HG03354 (cell line): ENCODE results near the gene CRX.
"Not testable (repeated sequence)": the region's sequence is repeated elsewhere in the genome, so short reads cannot be mapped to it uniquely, and the experiment has no call there.

Experiments
- ATAC-seq: cut with Tn5 transposase; IDR thresholded peaks from one replicate; pipeline ENCODE4 v1.9.1; 2021; ENCODE audit warnings: mild to moderate bottlenecking; ENCODE audit not compliant: unreplicated experiment, poor library complexity, severe bottlenecking

CRX gene

DNA sequence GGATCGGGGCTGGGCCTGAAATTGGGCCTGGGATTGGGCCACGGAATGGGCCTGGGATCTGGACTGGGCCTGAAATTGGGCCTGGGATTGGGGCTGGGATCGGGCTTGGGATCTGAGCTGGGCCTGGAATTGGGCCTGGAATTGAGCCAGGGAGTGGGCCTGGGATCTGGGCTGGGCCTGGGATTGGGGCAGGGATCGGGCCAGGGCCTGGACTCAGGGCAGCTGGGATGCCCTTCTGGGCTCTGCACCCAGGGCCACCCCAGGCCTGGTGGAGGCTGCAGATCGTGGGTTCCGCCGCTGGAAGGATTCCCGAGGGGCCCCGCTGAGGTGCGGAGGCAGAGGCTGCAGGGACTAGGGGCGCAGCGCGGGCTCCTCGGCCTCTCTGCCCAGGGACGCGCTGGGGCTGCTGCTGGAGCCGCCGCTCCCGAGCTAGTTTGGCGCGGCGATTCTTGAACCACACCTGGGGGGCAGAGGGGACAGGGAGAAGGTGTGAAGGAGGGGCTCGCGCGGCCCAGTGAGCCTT, 19.2 kb upstream of the CRX start:
- no peak for ATAC-seq

DNA sequence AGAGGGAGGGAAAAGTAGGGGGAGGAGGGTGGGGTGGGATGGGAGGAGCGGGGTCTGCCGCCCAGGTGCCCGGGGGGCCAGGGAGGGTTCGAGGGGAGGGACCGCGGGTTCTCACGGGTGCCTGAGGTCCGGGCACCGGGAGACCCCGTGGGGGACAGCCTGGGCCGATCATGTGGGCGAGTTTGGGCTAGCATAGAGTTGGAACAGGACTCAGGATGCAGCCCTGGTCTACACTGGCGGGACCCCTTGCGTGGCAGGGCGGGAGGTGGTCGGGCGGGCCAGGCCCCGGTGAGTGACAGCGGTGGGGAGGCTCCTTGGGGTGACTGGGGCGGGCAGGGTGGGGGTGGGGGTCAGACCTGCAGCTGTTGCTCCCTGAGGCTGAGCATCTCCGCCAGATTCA, 18.6 kb upstream of the CRX start:
- ATAC-seq: not testable (repeated sequence)

DNA sequence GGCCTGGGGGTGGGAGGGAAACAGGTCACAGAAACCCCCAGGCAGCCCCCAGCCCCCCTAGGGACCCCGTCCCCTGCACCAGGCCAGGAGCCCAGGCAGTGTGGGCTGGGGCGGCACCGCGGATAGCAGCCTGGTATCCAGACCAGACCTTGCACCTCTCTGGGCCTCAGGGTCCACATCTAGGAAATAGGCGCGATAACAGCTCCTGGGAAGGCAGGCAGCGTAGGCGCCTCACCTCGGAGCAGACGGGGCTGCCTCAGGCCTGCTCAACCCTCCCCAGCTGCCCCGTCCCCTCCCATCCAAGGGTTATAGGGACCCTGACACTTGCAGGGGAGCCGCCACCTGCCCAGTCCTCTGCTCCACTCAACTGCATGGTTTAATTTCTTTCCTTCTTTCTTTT, 18.1 kb upstream of the CRX start:
- not testable (repeated sequence) for ATAC-seq

DNA sequence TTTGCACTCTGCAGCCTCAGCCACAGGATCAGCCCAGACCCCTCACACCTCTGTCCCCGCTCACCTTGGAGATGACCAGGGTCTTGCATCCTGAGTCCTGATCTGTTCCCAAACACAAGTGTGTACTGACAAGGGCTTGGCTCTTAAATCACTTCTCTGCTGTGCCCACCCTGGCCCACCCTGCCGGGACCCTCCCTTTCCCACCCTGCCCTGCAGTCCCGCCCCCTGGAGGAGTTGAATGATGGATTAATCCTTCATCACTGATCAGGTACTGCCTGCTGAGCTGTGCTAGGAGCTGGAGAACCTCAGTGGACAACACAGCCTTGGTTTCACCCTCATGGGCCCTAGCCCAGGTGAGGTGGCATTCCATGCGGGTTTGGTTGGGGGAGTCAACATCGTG, 17.3 kb upstream of the CRX start, which contains the start of gene TPRX1:
Gene TPRX1, minus strand, starts transcription at position 101 of the 400 bp plus-strand sequence. Its CDS starts 12 bp downstream, at position 89.
- not testable (repeated sequence) for ATAC-seq

DNA sequence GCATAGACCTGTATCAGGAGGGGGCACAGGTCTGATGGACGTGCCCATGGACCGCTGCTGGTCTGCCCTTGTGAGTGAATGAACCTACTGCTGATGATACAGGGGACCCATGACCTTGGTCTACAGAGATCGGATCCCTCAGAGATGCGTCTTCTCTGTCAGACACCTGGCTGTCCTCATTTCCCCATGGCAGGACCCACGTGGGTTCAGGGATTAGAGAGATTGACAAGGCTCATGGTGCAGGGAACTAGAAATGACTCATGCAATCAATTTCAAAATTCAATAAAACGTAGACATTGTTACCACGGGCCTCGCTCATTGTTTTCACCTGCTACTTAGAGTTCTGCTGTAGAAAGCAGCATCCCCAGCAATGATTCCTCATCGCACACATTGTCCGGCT, 16.4 kb upstream of the CRX start:
- ATAC-seq: no peak

DNA sequence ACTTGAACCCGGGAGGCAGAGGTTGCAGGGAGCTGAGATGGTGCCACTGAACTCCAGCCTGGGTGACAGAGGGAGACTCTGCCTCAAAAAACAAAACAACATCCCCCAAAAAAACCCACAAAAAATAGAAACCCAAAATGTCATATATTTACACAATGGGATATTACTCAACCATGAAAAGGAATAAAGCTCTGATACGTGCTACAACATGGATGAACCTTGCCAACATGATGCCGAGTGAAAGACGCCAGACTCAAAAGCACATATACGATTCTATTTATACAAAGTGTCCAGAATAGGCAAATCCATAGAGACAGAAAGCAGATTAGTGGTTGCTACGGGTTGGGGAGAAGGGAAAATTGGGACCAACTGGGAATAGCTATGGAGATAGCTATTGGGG, 15.3 kb upstream of the CRX start:
- no peak for ATAC-seq

DNA sequence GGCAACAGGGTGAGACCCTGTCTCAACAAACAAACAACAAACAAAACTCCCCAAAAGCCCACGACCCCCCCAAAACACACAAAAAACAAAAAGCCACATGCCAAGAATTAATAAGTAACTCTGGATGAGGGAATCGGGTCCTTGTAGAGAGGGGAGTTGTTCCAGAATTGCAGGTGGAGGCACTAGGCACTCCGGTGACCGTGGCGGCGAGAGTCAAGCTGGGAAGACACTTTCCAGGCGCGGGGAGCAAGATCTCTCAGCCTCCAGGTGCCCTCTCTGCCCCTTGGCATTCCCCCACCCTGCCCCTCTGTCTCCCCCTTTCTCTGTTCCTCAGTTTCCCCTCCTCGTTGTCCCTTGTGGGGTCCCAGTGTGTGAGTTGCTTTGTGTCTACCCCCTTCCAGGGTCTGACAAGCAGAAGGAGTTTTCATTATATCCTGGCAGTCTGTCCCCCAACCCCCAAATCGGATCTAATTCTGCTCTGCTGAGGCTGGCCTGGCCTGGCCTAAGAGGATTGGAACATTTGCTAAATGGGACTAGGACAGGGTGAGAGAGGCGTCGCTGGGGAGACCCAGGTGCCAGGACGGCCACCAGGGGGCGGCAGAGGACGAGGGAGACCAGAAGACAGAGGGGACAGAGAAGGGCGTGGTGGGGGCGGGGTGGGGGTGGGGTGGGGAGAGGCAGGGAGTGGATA, 8.3 kb upstream of the CRX start:
- no peak for ATAC-seq

DNA sequence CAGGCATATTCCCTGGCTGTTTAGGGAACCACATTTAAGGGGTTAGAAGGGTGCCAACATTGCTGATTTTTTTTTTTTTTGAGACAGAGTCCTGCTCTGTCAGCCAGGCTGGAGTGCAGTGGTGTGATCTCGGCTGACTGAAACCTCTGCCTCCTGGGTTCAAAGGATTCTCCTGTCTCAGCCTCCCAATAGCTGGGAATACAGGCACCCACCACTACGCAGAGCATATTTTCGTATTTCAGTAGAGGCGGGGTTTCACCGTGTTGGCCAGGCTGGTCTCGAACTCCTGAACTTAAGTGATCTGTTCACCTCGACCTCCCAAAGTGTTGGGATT, 7.8 kb upstream of the CRX start:
- no peak for ATAC-seq

DNA sequence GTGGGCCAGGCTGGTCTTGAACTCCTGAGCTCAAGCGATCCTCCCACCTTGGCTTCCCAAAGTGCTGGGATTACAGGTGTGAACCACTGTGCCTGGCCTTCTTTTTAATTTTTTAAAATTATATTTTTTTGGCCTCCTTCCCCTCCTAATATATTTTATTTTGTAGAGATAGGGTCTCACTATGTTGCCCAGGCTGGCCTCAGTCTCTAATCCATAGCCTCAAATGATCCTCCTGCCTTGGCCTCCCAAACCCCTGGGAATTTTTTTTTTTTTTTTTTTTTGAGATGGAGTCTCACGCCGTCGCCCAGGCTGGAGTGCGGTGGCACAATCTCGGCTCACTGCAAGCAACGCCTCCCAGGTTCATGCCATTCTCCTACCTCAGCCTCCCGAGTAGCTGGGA, 5.5 kb upstream of the CRX start:
- not testable (repeated sequence) for ATAC-seq

DNA sequence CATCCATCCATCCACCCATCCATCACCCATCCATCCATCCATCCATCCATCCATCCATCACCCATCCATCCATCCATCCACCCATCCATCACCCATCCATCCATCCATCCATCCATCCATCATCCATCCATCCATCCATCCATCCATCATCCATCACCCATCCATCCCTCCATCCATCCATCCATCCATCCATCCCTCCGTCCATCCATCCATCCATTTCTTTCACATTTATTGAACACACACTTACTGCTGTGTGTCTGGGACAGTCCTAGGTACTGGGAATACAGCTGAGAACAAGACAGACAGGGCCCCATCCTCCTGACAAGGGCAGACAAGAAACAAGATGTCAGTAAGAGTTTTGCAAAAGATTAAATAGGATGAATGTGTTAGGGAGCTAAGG, 3.5 kb upstream of the CRX start:
- not testable (repeated sequence) for ATAC-seq

DNA sequence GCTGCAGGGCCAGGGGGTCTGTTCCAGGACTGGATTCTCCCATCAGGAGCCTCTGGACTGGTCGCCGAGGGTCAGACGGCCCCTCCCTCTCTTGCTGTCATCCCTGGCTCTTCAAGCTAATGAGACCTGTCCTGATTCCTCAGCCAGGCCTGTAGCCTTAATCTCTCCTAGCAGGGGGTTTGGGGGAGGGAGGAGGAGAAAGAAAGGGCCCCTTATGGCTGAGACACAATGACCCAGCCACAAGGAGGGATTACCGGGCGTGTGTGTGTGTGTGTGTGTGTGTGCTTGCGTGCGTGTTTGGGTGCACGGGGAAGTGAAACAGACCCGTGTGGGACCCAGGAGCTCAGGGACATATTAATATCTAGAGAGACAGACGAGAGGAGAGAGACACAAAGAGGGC, 1.9 kb upstream of the CRX start:
- ATAC-seq: no peak

DNA sequence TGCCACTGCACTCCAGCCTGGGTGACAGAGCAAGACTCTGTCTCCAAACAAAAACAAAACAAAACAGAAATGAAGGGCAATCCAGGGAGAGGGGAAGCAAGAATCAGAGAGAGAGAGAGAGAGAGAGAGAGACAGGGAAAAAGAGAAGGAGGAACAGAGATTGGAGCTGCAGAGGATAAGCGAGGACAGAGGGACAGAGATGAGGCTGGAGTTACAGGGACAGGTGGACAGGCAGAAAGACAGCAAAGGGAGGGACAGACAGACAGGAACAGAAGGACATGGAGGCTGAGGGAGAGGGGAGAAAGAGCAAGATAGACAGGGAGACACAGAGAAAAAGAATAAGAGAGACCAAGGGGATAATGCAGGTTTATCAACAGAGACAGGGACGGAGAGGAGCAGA, 1.3 kb upstream of the CRX start:
- ATAC-seq: no peak

DNA sequence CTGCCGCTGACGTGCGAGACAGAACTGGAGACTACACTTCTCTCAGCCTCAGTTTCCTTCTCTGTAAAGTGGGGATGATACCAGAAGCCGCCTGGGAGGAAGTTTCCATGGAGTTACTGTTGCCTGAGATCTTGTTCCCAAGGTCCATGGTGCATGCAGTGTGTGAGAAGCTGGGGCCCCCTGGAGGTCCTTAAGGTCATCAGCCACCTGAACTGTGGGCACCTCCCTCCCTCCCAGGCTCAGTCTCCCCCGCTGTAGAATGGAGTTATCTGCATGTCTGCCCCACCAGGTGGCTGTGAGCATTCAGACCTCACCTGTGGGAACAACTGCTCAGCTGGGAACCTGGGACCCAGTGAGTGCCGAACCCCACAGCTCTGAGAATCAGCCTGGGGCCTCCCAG, 2.7 kb downstream of the CRX start:
- no peak for ATAC-seq

DNA sequence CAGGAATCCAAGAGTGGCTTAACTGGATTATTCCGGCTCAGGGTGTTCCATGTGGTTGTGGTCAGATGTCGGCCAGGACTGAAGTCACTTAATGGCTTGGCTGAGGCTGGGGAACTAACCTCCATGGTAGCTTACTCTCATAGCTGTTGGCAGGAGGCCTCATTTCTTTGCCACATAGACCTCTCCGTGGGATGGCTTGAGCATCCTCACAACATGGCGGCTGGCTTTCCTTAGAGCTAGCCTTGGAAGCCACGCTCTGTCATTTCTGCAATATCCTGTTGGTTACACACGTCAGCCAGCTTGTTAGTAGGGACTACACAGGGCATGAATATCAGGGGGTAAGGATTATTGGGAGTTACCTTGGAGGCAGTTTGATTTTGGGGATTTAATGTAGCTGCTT, 5.1 kb downstream of the CRX start:
- no peak for ATAC-seq

DNA sequence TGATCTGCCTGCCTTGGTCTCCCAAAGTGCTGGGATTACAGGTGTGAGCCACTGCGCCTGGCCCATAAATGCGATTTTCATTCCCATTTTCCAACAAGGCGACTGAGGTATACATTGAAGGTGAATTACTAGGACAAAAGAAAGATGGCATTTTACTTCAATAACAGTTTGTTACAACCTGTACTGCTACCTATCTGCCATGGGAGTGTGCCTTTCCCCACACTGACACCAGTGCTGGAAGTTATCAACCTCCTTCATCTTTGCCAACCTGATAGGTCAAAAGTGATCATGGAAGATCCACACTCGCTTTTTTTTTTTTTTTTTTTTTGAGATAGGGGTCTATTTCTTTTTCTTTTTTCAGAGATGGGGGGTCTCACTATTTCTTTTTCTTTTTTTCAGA, 11.0 kb downstream of the CRX start:
- no peak for ATAC-seq

DNA sequence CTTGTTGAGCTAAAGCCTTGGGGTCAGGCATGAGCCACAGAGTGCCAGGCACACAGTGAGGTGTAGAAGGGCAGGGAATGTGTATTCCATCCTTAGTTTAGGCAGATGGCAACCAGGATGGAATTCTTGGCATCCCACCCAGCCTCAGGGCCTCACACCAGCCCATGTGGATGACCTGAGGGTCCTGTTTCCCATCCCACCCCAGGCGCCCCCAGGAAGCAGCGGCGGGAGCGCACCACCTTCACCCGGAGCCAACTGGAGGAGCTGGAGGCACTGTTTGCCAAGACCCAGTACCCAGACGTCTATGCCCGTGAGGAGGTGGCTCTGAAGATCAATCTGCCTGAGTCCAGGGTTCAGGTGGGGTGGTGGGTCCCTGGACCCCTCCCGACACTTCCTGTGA, 14.3 kb downstream of the CRX start:
- no peak for ATAC-seq

DNA sequence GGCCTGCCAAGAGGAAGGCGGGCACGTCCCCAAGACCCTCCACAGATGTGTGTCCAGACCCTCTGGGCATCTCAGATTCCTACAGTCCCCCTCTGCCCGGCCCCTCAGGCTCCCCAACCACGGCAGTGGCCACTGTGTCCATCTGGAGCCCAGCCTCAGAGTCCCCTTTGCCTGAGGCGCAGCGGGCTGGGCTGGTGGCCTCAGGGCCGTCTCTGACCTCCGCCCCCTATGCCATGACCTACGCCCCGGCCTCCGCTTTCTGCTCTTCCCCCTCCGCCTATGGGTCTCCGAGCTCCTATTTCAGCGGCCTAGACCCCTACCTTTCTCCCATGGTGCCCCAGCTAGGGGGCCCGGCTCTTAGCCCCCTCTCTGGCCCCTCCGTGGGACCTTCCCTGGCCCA, 17.7 kb downstream of the CRX start:
- ATAC-seq: no peak

DNA sequence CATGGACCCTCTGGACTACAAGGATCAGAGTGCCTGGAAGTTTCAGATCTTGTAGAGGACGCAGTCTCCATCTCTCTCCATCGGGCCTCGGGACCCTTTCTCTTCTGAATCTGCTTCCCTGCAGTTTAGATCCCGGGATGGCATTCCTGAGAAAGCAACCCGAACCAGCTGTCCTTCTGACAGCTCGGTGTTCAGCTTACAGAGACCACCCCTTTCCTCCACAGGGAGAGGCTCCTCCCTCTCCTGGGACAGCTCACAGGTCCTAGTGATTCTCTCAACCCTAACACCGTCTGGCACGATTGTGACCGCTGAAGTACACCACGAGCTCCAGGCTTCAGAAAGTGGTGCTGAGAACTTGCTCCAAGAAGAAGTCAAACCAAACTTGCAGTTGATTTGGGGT, 18.2 kb downstream of the CRX start:
- ATAC-seq: no peak

DNA sequence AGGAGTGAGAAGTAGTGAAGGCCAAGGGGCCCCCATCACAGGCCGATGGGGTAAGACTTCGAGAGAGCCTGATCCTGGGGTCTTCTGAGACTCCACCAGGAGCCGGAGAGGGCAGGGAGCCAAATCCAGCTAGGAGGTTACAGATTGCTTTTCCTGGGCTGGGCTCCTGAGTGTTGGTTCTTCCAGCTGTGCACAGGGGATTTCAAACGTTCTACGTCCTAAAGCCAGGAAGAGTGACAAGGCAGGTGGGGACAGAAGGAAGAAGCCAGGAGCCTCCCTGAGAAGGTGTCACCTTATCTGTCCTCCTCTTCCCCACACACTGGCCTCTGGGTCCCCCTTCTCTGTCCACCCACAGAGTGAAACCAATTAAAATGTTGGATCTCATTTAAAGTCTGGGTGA, 21.2 kb downstream of the CRX start:
- ATAC-seq: no peak

DNA sequence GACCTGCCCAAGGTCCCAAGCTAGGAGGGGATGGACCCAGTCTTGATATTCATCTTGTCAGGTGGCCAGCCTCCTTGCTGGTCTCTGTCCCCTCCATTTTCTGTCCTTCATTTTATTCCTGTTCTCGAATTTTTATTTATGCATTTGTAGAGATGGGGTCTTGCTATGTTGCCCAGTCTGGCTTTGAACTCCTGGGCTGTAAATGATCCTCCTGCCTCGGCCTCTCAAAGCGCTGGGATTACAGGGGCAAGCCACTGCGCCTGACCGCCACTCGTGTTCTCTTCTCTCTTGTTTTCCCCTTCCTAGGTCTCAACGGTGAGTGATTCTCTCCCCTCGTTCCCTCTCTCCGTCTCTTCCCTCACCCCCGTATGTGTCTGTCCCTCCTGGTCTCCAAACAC, 26.7 kb downstream of the CRX start:
- no peak for ATAC-seq

DNA sequence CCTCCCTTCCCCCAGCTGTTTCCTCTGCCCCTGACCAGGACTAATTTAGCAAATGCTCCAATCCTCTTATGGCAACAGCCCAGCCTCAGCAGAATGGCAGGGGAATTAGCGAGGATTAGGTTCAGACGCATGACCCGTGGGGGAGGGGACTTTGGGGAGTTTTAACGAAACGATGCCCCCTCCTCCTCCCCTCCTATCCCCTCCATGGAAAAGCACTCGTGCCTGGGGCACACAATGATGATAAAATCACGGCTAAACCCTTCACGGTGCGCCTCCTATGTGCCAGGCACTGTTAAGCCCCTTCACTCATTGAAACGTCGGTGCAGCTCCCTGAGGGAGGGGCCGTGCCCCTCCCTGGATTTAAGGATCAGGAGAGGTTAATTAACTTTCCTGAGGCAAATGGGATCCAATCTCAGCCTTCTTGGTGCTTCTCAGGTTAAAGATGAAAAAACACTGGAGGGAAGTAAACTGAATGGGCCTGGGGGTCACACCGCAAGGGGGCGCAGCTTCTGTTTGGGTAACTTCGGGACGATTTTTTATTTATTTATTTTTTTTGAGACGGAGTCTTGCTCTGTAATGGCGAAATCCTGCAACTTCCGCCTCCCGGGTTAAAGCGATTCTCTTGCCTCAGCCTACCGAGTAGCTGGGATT, 27.2 kb downstream of the CRX start:
- no peak for ATAC-seq

DNA sequence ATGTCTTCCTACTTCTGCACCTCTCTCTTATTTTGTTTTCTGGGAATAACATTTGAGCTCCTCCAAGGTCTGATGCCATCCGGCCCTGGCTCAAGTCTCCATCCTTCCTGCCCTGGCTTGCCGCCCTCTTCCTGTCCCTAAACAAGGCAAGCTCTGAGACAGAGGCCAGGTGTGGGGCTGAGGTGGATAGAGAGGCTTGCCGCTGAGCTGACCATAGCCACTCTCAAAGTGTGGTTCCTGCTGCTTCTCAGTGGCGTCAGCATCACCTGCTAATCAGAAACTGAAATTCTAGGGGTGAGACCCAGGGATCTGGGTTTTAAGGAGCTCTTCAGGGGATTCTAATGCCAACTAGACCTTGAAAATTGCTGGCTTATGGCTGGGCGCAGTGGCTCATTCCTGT, 31.3 kb downstream of the CRX start:
- ATAC-seq: no peak
